Endothelial cell of hepatic sinusoid (primary cell): Measurements from ENCODE around the gene TULP4.
"Not testable (repeated sequence)": the region's sequence is repeated elsewhere in the genome, so short reads cannot be mapped to it uniquely, and the experiment has no call there.

Source experiments
- in situ Hi-C: cut with HindIII; loops from 2 replicates; pipeline ENCODE4 v1.10.0; 2017; ENCODE audit warnings: low sequenced_read_pairs

Gene TULP4

GRCh38 chr6:158517581-158517980 is 205.3 kb downstream of the TULP4 start:
- in situ Hi-C loops: no loop called here

- in situ Hi-C loops: no loop called here
Observed at GRCh38 chr6:158518191-158519127, 206.2 kb downstream of the TULP4 start.

DNA sequence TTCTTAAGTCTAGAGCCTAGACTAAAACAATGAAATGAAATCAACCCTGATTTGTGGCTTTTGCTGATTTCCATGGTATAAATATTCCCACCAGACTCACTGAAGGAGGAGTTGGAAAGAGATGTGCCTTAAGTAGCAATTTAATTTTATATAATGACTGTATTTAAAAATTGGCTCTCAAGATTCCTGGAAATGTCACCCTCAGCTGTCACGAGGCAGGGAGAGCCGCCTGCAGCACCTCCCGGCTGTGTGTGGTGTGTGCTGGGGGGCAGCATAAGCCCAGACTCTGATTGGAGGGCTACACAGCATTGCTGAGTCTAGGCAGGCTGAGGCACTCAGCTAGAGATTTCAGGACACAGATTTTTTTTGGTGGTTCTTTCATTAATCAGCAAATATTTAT is 207.0 kb downstream of the TULP4 start:
- in situ Hi-C loops: no loop called here

DNA sequence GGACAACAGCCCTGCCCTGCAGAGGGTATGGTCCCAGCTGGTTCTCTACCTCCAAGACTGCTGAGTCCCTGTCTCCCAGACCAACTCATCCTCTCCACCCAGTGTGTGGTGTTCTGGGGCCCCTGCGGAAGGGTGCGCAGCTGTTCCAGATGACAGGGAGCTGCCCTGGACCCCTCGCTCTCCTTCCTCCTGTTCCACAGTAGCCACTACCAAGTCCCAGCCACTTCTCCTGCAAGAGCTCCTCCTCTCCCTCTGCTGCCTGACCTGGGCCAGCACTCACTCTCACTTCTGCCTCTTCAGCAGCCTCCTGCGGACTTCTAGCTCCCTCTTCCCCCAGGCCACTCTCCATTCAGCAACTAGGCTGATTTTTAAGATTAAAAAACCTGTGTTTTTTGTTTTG is 207.5 kb downstream of the TULP4 start:
- in situ Hi-C loops: no loop called here

DNA sequence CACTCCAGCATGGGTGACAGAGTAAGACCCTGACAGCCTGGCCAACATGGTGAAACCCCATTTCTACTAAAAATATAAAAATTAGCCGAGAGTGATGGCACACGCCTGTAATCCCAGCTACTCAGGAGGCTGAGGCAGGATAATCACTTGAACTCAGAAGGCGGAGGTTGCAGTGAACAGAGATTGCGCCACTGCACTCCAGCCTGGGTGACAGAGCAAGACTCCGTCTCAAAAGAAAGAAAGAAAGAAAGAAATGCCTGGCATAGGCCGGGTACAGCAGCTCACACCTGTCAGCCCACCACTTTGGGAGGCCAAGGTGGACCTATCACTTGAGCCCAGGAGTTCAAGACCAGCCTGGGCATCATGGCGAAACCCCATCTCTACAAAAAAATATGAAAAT is 208.7 kb downstream of the TULP4 start:
- in situ Hi-C loops: not testable (repeated sequence)

- in situ Hi-C loops: no loop called here
Observed at GRCh38 chr6:158521759-158522158, 209.5 kb downstream of the TULP4 start.

- in situ Hi-C loops: no loop called here
Observed at GRCh38 chr6:158522616-158523015, 210.4 kb downstream of the TULP4 start.

DNA sequence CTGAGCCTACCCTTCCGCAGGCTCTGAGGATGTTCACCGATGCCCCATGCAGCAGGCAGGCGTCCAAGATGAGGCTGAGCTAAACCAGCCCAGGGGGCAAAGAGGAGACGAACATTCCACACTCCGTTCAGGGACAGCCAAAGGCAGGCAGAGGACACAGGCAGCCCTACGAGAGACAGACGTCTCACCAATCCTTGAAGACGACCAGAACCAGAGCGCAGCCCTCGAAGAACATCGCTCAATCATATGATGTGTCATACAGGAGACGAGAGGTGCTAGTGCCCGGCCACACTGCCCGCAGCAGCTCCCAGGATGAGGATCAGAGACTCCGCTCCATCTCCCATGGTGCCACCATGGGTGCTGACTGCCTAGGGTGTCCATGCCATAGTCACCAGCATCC is 212.0 kb downstream of the TULP4 start:
- in situ Hi-C loops: no loop called here

DNA sequence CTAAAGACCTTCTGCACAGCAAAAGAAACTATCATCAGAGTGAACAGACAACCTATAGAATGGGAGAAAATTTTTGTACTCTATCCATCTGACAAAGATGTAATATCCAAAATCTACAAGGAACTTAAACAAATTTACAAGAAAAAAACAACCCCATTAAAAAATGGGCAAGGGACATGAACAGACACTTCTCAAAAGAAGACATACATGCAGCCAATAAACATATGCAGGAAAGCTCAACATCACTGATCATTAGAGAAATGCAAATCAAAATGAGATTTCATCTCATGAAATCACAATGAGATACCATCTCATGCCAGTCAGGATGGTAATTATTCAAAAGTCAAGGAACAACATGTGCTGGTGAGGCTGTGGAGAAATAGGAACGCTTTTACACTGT is 215.6 kb downstream of the TULP4 start:
- in situ Hi-C loops: not testable (repeated sequence)

- in situ Hi-C loops: no loop called here
Observed at GRCh38 chr6:158528826-158529225, 216.6 kb downstream of the TULP4 start.

DNA sequence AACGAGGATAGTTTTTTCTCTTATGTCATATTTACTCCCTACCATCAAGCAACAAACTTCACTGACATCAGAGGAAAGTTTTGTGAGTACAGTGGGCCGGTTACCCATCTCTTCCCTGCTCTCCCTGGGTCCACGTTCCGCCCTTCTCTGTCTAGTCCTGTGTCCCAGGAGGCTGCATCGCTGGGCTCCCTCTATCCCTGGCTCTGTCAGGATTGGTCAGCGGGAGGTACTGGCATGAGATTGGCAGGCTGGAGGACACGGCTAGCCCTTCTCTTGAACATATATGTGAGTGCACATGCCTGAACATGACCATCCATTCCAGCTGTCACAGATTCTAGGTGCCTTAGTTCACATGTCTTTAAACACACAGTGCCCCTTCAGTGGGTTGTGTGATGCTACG is 217.4 kb downstream of the TULP4 start:
- in situ Hi-C loops: no loop called here

DNA sequence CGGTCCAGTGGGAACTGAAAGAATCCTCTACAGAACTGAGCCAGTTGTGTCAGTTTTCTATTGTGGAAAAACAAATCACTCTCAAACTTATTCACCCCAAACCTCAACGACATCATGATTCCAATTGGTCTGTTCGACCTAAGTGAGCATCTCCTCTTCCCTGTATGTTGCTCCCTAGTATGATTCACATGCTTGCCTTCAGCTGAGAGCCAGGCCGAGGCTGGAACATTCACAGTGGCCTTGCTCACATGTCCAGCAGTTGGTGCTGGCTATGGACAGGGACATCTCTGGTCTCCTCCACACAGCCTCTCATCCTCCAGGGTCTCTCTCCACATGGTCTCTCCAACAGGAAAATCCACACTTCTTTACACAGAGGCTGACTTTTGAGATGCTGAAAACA is 219.3 kb downstream of the TULP4 start:
- in situ Hi-C loops: no loop called here

DNA sequence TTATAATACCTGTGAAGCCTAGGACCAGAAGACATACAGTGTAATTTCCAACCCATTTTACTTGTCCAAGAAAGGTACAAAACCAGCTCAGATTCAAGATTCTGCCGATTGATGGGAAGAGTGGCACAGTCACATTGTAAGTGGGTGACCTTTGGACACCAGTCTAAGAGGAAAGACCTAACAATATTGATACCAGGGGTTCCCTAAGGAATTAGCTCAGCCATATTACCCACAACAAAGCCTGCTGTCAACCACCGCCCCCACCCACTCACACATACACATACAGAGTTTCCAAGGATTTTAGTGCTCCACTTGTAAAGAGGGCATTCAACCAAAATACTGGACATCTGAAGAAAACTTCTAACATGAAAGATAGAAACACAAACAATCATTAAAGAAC is 219.7 kb downstream of the TULP4 start:
- in situ Hi-C loops: no loop called here

GRCh38 chr6:158536084-158536890 is 224.0 kb downstream of the TULP4 start:
- in situ Hi-C loops: no loop called here

DNA sequence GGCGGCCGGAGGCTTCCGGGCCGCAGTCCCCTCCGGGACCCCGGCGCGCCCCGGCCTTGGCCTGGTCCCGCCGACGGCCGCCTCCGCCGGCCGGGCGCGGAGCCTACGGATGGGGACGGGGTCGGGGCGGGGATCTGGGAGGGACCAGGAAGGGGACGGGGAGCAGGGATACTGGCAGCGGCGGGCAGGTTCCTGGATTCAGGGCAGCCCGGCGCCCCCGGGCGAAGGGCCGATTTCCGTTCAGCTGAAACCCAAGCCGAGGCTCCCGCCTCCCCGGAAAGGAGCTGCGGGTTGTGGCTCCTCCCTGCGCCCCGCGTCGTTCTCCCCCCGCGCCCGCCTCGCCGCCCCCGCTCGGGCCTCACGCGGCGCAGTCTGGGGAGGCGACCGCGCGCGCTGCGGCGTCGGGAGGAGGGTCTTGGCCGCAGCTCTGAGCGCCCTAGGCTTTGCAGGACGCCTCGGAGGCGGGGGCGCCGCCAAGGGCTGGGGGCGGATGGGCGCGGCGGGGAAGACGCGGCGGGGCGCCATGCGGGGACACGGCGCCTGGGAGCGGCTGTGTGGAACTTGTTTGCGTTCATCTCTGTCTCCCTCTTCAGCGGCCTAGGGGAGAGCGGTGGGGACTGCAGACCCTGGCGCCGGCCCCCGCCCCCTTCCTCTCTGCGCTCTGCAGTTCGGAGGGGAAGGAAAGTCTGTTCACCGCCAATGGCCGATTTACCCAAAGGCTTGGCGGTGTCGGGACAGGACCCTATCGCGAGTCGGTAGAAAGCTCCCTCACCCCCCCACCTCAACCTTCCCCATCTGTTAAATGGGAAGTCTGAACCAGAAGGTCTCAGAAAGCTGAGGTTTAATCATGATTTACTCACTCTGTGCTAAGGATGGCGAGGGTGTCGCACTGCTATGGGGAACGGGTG is 224.9 kb downstream of the TULP4 start:
- in situ Hi-C loops: no loop called here

GRCh38 chr6:158538741-158539140 is 226.5 kb downstream of the TULP4 start:
- in situ Hi-C loops: no loop called here

- in situ Hi-C loops: no loop called here
Observed at GRCh38 chr6:158539413-158539812, 227.1 kb downstream of the TULP4 start.

DNA sequence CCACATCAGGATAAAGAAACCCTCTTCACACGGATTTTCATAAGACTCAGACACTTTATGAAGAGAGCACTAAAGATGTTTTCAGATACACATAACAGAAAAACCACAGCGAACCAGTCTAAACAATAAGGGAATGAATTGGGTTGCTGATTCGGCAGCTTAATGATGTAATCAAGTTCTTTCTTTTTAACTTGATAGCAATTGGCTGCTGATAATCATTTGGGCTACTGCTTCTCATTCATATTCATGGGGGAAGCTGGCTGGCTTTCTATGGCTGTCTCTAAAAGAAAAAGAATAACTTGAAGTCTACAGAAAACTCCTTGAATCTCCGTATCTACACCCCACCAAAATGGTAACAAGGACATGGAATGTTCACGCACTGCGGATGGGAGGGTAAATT is 227.6 kb downstream of the TULP4 start:
- in situ Hi-C loops: loop anchor here (5.0 kb wide), 1 partner anchor 58 kb away; no protein-coding TSS in a partner anchor

DNA sequence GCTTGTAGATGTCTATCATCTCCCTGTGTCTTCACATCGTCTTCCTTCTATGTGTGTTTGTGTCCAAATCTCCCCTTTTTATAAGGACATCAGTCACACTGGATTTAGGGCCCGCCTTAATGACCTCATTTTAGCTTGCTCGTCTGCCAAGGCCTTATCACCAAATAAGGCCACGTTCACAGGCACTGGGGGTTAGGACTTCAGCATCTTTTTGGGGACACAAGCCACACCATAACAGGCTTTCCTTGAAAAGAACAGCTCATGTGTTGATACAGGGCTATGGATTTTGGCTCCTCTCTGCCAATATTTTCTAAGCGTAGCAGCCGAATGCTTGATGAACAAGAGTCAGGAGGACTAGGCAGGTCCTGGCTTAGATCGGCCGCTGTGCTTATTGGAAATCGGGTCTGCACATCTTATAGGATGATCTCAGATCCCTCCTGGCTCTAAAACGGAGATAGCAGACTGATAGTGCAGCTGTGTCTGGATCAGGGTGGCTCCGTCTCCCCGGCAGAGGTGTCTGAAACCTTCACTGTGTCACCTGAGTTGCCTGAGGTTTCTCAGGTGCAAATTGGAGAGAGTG is 231.4 kb downstream of the TULP4 start:
- in situ Hi-C loops: loop anchor here (5.0 kb wide), 1 partner anchor 61 kb away; no protein-coding TSS in a partner anchor

GRCh38 chr6:158544428-158544827 is 232.2 kb downstream of the TULP4 start:
- in situ Hi-C loops: loop anchor here (5.0 kb wide), 1 partner anchor 62 kb away; no protein-coding TSS in a partner anchor
